Eye (tissue), 1 donor: ENCODE results near the gene WHRN.

Experiments used
- DNase-seq: peaks from one replicate; pipeline ENCODE4 v3.0.0-alpha.2; 2015

WHRN gene

GRCh38 chr9:114375386-114376175, 129.7 kb downstream of the WHRN start:
- DNase-seq = no peak

- DNase-seq = no peak
These were observed 130.3 kb downstream of the WHRN start for GRCh38 chr9:114374936-114375335.

GRCh38 chr9:114373960-114374730, 131.1 kb downstream of the WHRN start:
- no peak for DNase-seq

GRCh38 chr9:114372921-114373448, 132.3 kb downstream of the WHRN start:
- DNase-seq = no peak

GRCh38 chr9:114371973-114372917, 133.0 kb downstream of the WHRN start:
- DNase-seq = no peak

- no peak for DNase-seq
These were observed 133.8 kb downstream of the WHRN start for GRCh38 chr9:114371343-114371944.

GRCh38 chr9:114370968-114371320, 134.3 kb downstream of the WHRN start:
- DNase-seq = no peak

GRCh38 chr9:114370251-114370967, 134.9 kb downstream of the WHRN start:
- peak; percentile 33 for DNase-seq

- DNase-seq = no peak
These were observed 135.8 kb downstream of the WHRN start for GRCh38 chr9:114369216-114370130.

GRCh38 chr9:114367772-114368569, 137.3 kb downstream of the WHRN start:
- no peak for DNase-seq

- DNase-seq = no peak
These were observed 137.9 kb downstream of the WHRN start for GRCh38 chr9:114367366-114367765.

- DNase-seq = peak; percentile 27
These were observed 138.7 kb downstream of the WHRN start for GRCh38 chr9:114366334-114367128.

GRCh38 chr9:114365194-114365593, 140.1 kb downstream of the WHRN start:
- DNase-seq = no peak

- no peak for DNase-seq
These were observed 140.9 kb downstream of the WHRN start for GRCh38 chr9:114364134-114365041.

- no peak for DNase-seq
These were observed 141.8 kb downstream of the WHRN start for GRCh38 chr9:114363424-114363823.

- no peak for DNase-seq
These were observed 142.9 kb downstream of the WHRN start for GRCh38 chr9:114362394-114362793.

GRCh38 chr9:114361542-114361941, 143.7 kb downstream of the WHRN start:
- no peak for DNase-seq

- no peak for DNase-seq
These were observed 145.5 kb downstream of the WHRN start for GRCh38 chr9:114359801-114360200.
